ENCODE data around the gene CDKAL1.
"Not testable (repeated sequence)": the region's sequence is repeated elsewhere in the genome, so short reads cannot be mapped to it uniquely, and the experiment has no call there.

Gene CDKAL1

GRCh38 chr6:21240709-21241108, 706.5 kb downstream of the CDKAL1 start:
- no peak for DNase-seq (ENCODE audit: low read depth)
- no peak overlapping the region for H3K4me3 ChIP-seq (ENCODE audit: low read length)
- no peak for TF ChIP-seq CTCF (conservative IDR thresholded peaks at IDR 0.05; ENCODE audit: low read depth, low read length)

GRCh38 chr6:21241231-21242130, 707.2 kb downstream of the CDKAL1 start:
- no peak for TF ChIP-seq CTCF (conservative IDR thresholded peaks at IDR 0.05; ENCODE audit: low read depth, low read length)
- no peak overlapping the region for H3K4me3 ChIP-seq (ENCODE audit: low read length)
- DNase-seq (ENCODE audit: low read depth) = no peak

- no peak for TF ChIP-seq CTCF (conservative IDR thresholded peaks at IDR 0.05; ENCODE audit: low read depth, low read length)
- no peak for DNase-seq (ENCODE audit: low read depth)
- H3K4me3 ChIP-seq (ENCODE audit: low read length) = no peak overlapping the region
Observed at GRCh38 chr6:21244897-21245470, 710.7 kb downstream of the CDKAL1 start.

DNA sequence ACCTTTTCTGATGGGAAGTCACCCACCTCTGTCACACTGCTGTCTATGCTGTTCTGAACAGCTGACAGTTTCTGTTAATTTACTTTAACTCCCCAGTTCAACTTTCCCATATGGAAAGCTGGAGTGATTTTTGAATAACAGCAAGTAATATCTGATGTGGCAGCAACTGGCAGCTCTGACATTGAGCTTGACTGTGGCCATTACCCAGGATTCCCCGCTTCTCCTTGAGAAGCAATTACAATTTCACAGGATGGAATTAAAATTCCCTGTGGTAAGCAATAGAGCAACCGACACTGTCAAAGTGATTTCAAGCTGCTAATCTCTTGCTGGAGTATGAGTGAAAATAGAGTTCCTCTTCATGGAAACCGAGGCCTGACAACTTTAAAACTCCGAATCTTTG, 711.2 kb downstream of the CDKAL1 start:
- no peak for TF ChIP-seq CTCF (conservative IDR thresholded peaks at IDR 0.05; ENCODE audit: low read depth, low read length)
- no peak overlapping the region for H3K4me3 ChIP-seq (ENCODE audit: low read length)
- peak; percentile 55 for DNase-seq (ENCODE audit: low read depth)

DNA sequence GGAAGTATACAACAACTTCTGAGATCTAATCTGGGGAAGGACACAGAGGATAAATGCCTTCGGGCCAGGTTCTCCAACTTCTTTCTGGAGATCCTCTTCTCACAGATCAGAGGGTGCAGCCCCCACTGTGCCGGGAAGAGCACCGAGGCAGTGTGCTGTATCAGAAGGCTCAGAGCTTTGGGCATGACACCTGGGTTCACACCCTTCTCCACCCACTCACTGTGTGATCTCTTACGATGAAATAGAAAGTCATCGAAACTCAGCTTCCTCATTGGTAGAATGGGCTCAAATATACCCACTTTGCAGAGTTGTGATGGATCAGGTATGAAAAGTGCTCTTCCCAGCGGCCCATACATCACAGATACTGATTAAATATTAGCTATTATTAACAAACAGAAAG, 711.8 kb downstream of the CDKAL1 start:
- no peak for DNase-seq (ENCODE audit: low read depth)
- TF ChIP-seq CTCF (conservative IDR thresholded peaks at IDR 0.05; ENCODE audit: low read depth, low read length) = no peak
- H3K4me3 ChIP-seq (ENCODE audit: low read length) = no peak overlapping the region

GRCh38 chr6:21254460-21254859, 720.2 kb downstream of the CDKAL1 start:
- H3K4me3 ChIP-seq (ENCODE audit: low read length); DNase-seq (ENCODE audit: low read depth): not testable (repeated sequence)

GRCh38 chr6:21256197-21256596, 721.9 kb downstream of the CDKAL1 start:
- no peak for DNase-seq (ENCODE audit: low read depth)
- no peak overlapping the region for H3K4me3 ChIP-seq (ENCODE audit: low read length)
- TF ChIP-seq CTCF (conservative IDR thresholded peaks at IDR 0.05; ENCODE audit: low read depth, low read length) = no peak
